IMR-90 (cell line): ENCODE measurements around the gene FBXW4.

Experiments
- SMC3 ChIP-seq: fragments of 150-350 bp; IDR thresholded peaks from 2 replicates; pipeline ENCODE4 v1.6.1; 2016; ENCODE audit warnings: low read depth, mild to moderate bottlenecking, antibody characterized with exemption, low read length, moderate library complexity
- TF ChIP-seq, protein P1 (sequence below): conservative IDR thresholded peaks from 2 replicates; pipeline ENCODE4 v1.5.1; 2012; ENCODE audit warnings: mild to moderate bottlenecking, low read depth, low read length, improper control_type of control experiment

DNA sequence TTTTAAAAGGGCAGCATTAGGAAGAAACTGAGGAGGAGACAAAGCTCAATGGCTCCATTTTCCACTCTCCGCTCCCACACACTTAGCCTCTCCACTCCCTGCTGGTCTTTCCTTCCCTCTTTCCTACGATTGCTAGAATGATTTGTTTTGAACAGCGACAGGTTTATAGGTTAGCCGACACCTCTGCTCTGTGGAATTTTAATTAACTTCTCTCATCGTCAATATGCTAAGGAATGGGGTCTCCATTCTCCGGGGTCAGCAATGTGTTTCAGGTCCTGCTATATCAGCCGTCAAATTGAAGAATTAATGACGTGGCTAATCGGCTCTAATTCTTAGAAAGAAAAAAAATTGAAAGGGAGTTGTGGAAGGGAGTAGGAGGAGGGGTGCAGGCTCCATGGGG lies 28.9 kb downstream of the FBXW4 start:
- TF ChIP-seq, protein P1, sequence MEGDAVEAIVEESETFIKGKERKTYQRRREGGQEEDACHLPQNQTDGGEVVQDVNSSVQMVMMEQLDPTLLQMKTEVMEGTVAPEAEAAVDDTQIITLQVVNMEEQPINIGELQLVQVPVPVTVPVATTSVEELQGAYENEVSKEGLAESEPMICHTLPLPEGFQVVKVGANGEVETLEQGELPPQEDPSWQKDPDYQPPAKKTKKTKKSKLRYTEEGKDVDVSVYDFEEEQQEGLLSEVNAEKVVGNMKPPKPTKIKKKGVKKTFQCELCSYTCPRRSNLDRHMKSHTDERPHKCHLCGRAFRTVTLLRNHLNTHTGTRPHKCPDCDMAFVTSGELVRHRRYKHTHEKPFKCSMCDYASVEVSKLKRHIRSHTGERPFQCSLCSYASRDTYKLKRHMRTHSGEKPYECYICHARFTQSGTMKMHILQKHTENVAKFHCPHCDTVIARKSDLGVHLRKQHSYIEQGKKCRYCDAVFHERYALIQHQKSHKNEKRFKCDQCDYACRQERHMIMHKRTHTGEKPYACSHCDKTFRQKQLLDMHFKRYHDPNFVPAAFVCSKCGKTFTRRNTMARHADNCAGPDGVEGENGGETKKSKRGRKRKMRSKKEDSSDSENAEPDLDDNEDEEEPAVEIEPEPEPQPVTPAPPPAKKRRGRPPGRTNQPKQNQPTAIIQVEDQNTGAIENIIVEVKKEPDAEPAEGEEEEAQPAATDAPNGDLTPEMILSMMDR: no peak
- TF ChIP-seq SMC3: no peak
